GM21717 (cell line): ENCODE measurements around the gene KRTAP4-7.
"Not testable (repeated sequence)": the region's sequence is repeated elsewhere in the genome, so short reads cannot be mapped to it uniquely, and the experiment has no call there.

Experiments
- ATAC-seq: cut with Tn5 transposase; IDR thresholded peaks from one replicate; pipeline ENCODE4 v1.9.1; 2021; ENCODE audit warnings: mild to moderate bottlenecking, moderate library complexity; ENCODE audit not compliant: unreplicated experiment

KRTAP4-7 gene

GRCh38 chr17:41084100-41084856, at the start of gene KRTAP4-7:
Gene KRTAP4-7, plus strand, starts transcription at chr17:41084150. Its CDS starts 57 bp downstream, at chr17:41084207.
- ATAC-seq: not testable (repeated sequence)

GRCh38 chr17:41034346-41034935, 49.5 kb upstream of the KRTAP4-7 start, which contains the start of gene KRTAP1-3:
Gene KRTAP1-3, minus strand, starts transcription at chr17:41034874. Its CDS starts 53 bp downstream, at chr17:41034821.
- not testable (repeated sequence) for ATAC-seq

GRCh38 chr17:41037853-41038350, 46.0 kb upstream of the KRTAP4-7 start:
- no peak for ATAC-seq

GRCh38 chr17:41040783-41041571, 43.0 kb upstream of the KRTAP4-7 start, which contains the start of gene KRTAP1-1:
Gene KRTAP1-1, minus strand, starts transcription at chr17:41041450. Its CDS starts 53 bp downstream, at chr17:41041397.
- ATAC-seq: not testable (repeated sequence)

GRCh38 chr17:41042953-41043352, 41.0 kb upstream of the KRTAP4-7 start:
- no peak for ATAC-seq

GRCh38 chr17:41046735-41047465, 37.0 kb upstream of the KRTAP4-7 start, which contains the start of gene KRTAP2-1:
Gene KRTAP2-1, minus strand, starts transcription at chr17:41047316. Its CDS starts 49 bp downstream, at chr17:41047267.
- ATAC-seq: not testable (repeated sequence)

- ATAC-seq: no peak
Measured at GRCh38 chr17:41048441-41048840, 35.5 kb upstream of the KRTAP4-7 start.

GRCh38 chr17:41049110-41049509, 34.8 kb upstream of the KRTAP4-7 start:
- ATAC-seq: no peak

GRCh38 chr17:41052566-41052965, 31.4 kb upstream of the KRTAP4-7 start:
- no peak for ATAC-seq

- ATAC-seq: no peak
Measured at GRCh38 chr17:41054025-41054424, 29.9 kb upstream of the KRTAP4-7 start.

GRCh38 chr17:41054556-41054955, 29.4 kb upstream of the KRTAP4-7 start:
- not testable (repeated sequence) for ATAC-seq

GRCh38 chr17:41055130-41055529, 28.8 kb upstream of the KRTAP4-7 start, which contains the start of gene KRTAP2-2:
Gene KRTAP2-2, minus strand, starts transcription at chr17:41055230. Its CDS starts 19 bp downstream, at chr17:41055211.
- ATAC-seq: not testable (repeated sequence)

- ATAC-seq: no peak
Measured at GRCh38 chr17:41057547-41057946, 26.4 kb upstream of the KRTAP4-7 start.

GRCh38 chr17:41058741-41059140, 25.2 kb upstream of the KRTAP4-7 start:
- ATAC-seq: no peak

- ATAC-seq: not testable (repeated sequence)
Measured at GRCh38 chr17:41059276-41060051, 24.5 kb upstream of the KRTAP4-7 start.

GRCh38 chr17:41060052-41060604, 23.8 kb upstream of the KRTAP4-7 start, which contains the start of gene KRTAP2-3:
Gene KRTAP2-3, minus strand, starts transcription at chr17:41060114. Its CDS starts 64 bp downstream, at chr17:41060050.
- ATAC-seq: no peak

- ATAC-seq: no peak
Measured at GRCh38 chr17:41061964-41062363, 22.0 kb upstream of the KRTAP4-7 start.

- ATAC-seq: no peak
Measured at GRCh38 chr17:41063449-41063848, 20.5 kb upstream of the KRTAP4-7 start.

GRCh38 chr17:41064301-41064700, 19.6 kb upstream of the KRTAP4-7 start:
- no peak for ATAC-seq
